Inferior parietal cortex (tissue), 1 donor: ENCODE measurements around the gene UNC5B.
"Not testable (repeated sequence)": the region's sequence is repeated elsewhere in the genome, so short reads cannot be mapped to it uniquely, and the experiment has no call there.

ENCODE experiments used
- DNase-seq: peaks from one replicate; pipeline ENCODE4 v3.0.0-alpha.2; 2016; ENCODE audit errors: extremely low spot score

The UNC5B gene

GRCh38 chr10:71209731-71210541 is 2.4 kb upstream of the UNC5B start:
- no peak for DNase-seq

DNA sequence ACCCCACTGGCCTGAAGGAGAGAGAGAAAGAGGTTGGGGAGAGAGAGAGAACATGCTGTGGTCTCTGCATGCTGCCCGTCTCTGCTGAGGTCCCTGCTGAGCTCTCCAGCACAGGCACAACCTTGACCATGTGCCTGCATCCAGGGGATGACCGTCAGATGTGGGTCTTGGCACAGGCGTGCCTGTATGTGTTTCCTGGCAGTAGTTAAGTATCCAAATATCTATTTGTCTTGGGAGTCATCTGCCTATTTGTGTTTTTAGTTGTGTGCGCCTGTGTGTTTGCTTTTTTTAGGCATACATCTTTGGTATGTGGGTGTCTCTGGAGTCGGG is 1.9 kb upstream of the UNC5B start:
- no peak for DNase-seq

- no peak for DNase-seq
Measured at GRCh38 chr10:71211053-71211452, 1.3 kb upstream of the UNC5B start.

DNA sequence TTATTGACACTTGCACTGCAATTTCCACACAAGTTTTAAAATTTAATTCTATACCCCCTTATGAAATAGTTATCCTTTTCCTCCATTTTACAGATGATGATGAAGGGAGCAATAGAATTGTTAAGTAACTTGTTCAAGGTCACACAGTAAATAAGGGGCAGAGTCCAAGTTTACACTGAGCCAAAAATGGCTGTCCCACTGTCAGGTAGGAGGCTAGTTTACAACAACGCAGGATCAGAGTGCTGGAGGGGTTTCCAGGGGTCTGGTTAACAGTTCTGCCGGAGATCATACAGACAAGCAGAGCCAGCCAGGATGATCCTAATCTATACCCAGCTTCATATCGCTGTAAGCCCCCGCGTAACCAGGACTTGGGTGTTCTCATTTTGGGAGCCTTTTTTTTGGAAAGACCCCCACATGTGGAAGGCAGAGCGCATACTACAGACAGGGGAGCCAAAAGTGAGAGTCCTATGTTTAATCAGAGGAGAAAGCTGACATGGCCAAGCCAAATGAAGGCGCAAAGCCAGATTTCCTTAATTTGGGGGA is 524 bp upstream of the UNC5B start:
- no peak for DNase-seq

DNA sequence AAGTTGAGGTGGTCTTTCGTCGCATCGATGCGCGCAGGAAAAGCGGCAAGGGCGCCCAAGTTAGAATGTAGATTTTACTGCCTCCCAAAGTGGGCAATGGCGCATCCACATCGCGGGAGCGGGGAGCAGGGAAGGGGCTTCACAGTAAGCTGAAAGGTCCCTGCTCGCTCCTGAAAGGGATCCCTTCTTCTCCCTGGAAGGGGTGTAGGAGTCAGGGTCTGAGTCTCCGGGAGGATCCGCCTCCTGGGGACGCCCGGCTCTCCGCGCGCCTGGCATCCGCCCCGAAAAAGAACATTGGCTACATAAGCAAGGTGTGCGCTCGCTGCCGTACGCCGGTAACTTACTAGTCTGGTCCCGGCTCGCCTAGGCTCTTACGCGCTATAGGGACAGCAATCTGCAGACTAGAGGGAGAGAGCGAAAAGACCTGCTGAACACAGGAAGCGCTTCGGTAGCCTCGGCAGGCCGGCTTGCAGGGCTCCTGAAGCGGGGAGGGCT is 804 bp downstream of the UNC5B start:
- DNase-seq, result no peak

GRCh38 chr10:71213761-71214440 is 1.5 kb downstream of the UNC5B start:
- no peak for DNase-seq

DNA sequence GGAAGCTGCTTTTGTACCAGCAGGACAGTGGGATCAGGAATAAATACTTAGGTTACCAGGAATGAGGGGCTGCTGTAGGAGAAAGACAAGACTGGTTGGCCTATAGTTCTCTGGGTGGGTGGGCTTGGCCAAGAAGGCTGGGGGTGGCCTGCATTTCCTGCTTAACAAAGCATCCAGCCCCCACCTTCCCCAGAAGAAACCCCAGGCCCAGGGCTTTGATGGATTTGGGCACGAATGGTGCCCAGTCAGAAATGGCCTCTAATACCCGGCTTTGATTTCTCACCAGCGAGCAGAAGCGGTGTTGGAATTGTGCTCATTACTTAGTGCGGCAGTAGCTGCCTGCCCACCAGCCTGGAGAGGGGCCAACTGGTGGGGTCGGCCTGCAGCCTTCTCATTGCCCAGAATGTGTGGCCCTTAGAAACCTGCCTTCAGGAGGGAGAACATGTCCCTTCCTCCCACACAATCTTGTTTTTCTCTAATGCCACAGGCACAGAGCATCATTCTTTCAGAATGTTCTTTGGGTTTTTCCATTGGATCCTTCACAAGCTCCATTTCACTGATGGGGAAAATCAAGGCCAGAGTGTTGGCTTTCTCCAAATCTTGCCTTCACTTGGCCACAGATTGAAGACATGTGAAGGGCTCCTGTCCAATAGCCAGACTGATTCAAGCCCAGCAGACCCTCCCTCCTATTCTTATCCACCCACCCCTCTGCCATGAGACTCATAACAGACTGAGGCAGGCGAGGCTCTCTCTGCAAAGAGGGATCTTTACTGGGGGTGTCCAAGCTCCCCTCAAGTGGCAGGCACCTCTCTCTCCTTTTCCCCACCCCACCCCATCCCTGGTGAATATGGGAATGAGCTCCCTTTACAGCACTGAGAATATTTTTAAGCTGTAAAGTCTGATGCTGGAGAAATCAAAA is 2.5 kb downstream of the UNC5B start:
- DNase-seq, result no peak

GRCh38 chr10:71216363-71216695 is 4.0 kb downstream of the UNC5B start:
- DNase-seq, result no peak

GRCh38 chr10:71216751-71217265 is 4.4 kb downstream of the UNC5B start:
- DNase-seq, result no peak

- DNase-seq, result no peak
Measured at GRCh38 chr10:71217266-71218045, 5.1 kb downstream of the UNC5B start.

DNA sequence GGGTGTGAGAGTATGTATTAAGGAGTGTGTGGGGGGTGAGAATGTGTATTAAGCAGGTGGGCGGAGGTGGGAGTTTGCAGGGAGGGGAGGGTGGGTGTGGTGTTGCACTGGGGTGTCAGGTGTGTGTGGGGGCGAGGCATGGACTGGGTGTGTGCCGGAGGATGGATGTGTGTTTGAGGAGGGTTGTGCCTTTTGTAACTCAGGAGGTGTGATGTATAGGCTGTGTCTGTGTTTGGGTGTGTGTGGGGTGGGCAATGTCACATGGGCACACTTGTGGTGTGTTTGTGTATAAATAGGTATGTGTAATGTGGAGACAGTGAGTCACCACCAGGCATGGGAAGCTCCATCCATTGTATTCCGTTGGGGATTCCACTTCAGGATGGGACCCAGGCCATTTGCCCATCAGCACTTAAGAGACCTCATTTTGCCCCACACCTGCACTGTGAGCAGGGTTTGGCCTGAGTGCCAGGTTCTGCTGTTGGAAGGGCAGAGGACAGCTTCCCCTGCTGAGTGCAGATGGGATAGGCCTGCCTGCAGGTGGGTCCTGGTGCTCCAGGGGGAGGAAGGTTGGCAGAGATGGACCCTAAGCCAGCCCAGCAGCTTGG is 5.8 kb downstream of the UNC5B start:
- no peak for DNase-seq

DNA sequence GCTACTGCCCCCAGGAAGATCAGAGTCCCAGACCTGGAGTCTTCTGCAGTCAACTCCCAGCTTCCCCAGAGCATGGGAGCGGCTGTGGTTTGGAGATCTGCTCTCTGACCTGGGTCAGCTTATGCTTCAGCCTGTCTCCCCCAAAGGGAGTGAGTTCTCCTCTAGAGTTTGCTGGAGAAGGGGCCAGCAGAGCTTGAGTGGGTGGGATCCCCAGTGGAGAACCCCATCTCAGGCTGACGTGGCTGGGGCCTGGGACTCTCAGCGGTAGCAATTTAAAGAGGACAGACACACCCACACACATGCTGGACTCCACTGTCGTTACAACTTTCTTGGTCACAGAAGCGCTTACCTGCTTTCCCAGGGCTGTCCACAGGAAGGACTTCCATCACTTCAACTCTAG is 6.3 kb downstream of the UNC5B start:
- DNase-seq, result no peak

DNA sequence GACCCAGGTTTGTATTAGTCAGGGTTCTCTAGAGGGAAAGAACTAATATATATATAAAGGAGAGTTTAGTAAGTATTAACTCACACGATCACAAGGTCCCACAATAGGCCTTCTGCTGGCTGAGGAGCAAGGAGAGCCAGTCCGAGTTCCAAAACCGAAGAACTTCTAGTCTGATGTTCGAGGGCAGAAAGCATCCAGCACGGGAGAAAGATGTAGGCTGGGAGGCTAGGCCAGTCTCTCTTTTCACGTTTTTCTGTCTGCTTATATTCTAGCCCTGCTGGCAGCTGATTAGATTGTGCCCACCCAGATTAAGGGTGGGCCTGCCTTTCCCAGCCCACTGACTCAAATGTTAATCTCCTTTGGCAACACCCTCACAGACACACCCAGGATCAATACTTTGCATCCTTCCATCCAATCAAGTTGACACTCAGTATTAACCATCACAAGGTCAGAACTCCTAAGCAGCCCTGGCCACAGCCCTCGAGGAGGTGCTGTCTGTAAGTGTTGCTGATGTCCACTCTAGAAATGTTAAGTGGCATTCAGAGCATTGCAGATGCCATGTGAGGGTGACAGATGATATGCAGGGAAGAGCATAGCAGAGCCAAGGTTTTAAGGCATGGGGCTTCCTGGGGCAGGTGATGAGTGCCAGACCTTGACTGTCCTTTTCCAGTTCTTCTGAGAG is 7.0 kb downstream of the UNC5B start:
- not testable (repeated sequence) for DNase-seq

- no peak for DNase-seq
Measured at GRCh38 chr10:71219918-71220688, 7.7 kb downstream of the UNC5B start.

GRCh38 chr10:71220689-71221540 is 8.5 kb downstream of the UNC5B start:
- no peak for DNase-seq

GRCh38 chr10:71221586-71222202 is 9.3 kb downstream of the UNC5B start:
- DNase-seq, result no peak

DNA sequence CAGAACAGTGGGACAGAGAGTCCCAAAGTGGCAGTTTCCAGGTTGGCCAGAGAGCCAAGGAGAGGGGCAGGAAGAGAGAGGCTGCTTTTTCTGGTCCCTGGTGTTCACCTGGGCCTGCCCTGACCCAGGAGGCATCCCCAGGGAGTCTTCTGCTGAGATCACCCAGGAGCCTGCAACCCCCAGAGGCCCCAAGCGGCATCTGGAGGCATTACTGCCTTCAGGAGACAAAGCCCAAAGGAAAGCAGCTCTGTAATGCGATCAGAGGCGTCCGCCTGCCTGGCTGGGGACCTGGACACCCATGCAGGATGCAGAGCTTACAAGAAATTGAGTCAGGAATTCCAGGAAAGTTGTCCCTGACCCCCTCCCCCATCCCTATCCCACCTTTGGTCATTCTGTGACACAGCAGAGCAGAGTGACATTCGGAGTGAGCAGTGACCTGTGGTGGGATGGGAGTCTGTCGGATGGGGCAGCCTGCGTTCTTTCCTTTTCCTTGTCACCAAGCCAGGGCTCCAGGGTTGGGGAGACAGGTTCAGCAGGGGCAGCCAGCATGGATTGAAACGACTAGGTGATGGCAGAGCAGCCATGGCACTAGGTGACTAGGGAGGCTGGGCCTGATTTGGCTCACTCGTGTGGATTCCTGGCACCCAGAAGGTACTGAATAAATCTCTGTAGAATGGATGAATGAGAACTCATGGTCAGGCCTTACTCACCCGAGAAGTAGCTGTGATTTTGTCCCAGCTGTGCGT is 10.4 kb downstream of the UNC5B start:
- no peak for DNase-seq
